Mesenchymal stem cell (in vitro differentiated cells and primary cell): ENCODE measurements around the gene CUL7.

Experiments used
- DNase-seq: peaks from one replicate; pipeline ENCODE4 v3.0.0-alpha.2; 2013
- H2AFZ ChIP-seq: one replicate; pipeline ENCODE4 v1.6.1; 2013; ENCODE audit warnings: low read depth, mild to moderate bottlenecking, control low read depth, inconsistent platforms, low read length, moderate library complexity
- H2AK5ac ChIP-seq: 2 replicates; pipeline ENCODE4 v1.6.1; 2013; ENCODE audit warnings: low read length, moderate library complexity, mild to moderate bottlenecking, inconsistent platforms; ENCODE audit not compliant: severe bottlenecking
- H2BK120ac ChIP-seq: one replicate; pipeline ENCODE4 v1.6.1; 2013; ENCODE audit warnings: low read depth, mild to moderate bottlenecking, inconsistent platforms, low read length, moderate library complexity
- H2BK12ac ChIP-seq, 2 experiments: one replicate each; pipeline ENCODE4 v1.6.1; 2013; ENCODE audit warnings: inconsistent platforms in 2 of 2, low read length in 2 of 2, mild to moderate bottlenecking in 2 of 2, moderate library complexity in 2 of 2, control low read depth in 1 of 2
- H2BK15ac ChIP-seq: one replicate; pipeline ENCODE4 v1.6.1; 2013; ENCODE audit warnings: mild to moderate bottlenecking, low read depth, inconsistent platforms; ENCODE audit not compliant: poor library complexity, severe bottlenecking
- H2BK5ac ChIP-seq: 2 replicates; pipeline ENCODE4 v1.6.1; 2013; ENCODE audit warnings: low read depth, mild to moderate bottlenecking, low read length, control low read depth, inconsistent platforms; ENCODE audit not compliant: poor library complexity, severe bottlenecking
- H3K14ac ChIP-seq, 2 experiments: one replicate each; pipeline ENCODE4 v1.6.1; 2013; ENCODE audit warnings: inconsistent platforms in 2 of 2, low read length in 2 of 2, control low read depth in 1 of 2, mild to moderate bottlenecking in 1 of 2, moderate library complexity in 1 of 2
- H3K18ac ChIP-seq, 2 experiments: one replicate each; pipeline ENCODE4 v1.6.1; 2013; ENCODE audit warnings: inconsistent platforms in 2 of 2, low read length in 2 of 2, control low read depth in 1 of 2, low read depth in 1 of 2, mild to moderate bottlenecking in 1 of 2
- H3K23ac ChIP-seq, 2 experiments: one replicate each; pipeline ENCODE4 v1.6.1; 2013; ENCODE audit warnings: inconsistent platforms in 2 of 2, low read length in 2 of 2, mild to moderate bottlenecking in 2 of 2, moderate library complexity in 2 of 2, control low read depth in 1 of 2
- H3K27ac ChIP-seq: 2 replicates; pipeline ENCODE4 v1.5.1; 2013; ENCODE audit warnings: mild to moderate bottlenecking, moderate library complexity, low read length, control low read depth, inconsistent platforms; ENCODE audit not compliant: poor library complexity, severe bottlenecking
- H3K27me3 ChIP-seq, 2 experiments: 2 replicates each; pipeline versions ENCODE4 v1.6.1 to v1.7.0; 2013; ENCODE audit warnings: low read length in 2 of 2, mild to moderate bottlenecking in 2 of 2, moderate library complexity in 2 of 2, control low read depth in 1 of 2, inconsistent platforms in 1 of 2; ENCODE audit not compliant: control insufficient read depth in 1 of 2, insufficient read depth in 1 of 2
- H3K36me3 ChIP-seq, 2 experiments: 2 replicates each; pipeline versions ENCODE4 v1.6.1 to v1.7.0; 2013; ENCODE audit warnings: low read length in 2 of 2, control low read depth in 1 of 2, inconsistent platforms in 1 of 2, low read depth in 1 of 2, mild to moderate bottlenecking in 1 of 2; ENCODE audit not compliant: insufficient read depth in 2 of 2, control insufficient read depth in 1 of 2
- H3K4ac ChIP-seq, 2 experiments: one replicate each; pipeline ENCODE4 v1.6.1; 2013; ENCODE audit warnings: inconsistent platforms in 2 of 2, low read length in 2 of 2, mild to moderate bottlenecking in 2 of 2, moderate library complexity in 2 of 2, control low read depth in 1 of 2, low read depth in 1 of 2
- H3K4me1 ChIP-seq: 2 replicates; pipeline ENCODE4 v1.6.1; 2013; ENCODE audit warnings: low read depth, low read length, control low read depth; ENCODE audit not compliant: control insufficient read depth, insufficient read depth
- H3K4me2 ChIP-seq: 2 replicates; pipeline ENCODE4 v1.6.1; 2013; ENCODE audit warnings: low read length, mild to moderate bottlenecking, inconsistent platforms; ENCODE audit not compliant: poor library complexity, severe bottlenecking
- H3K4me3 ChIP-seq, 2 experiments: 2 replicates each; pipeline versions ENCODE4 v1.5.1 to v1.7.0; 2013; ENCODE audit warnings: low read length in 2 of 2, mild to moderate bottlenecking in 2 of 2, control low read depth in 1 of 2, low read depth in 1 of 2; ENCODE audit not compliant: insufficient read depth in 1 of 2
- H3K79me1 ChIP-seq: replicated peaks from 2 replicates; pipeline ENCODE4 v1.6.1; 2013; ENCODE audit warnings: mild to moderate bottlenecking, control low read depth, low read length, inconsistent platforms; ENCODE audit not compliant: poor library complexity, severe bottlenecking
- H3K9ac ChIP-seq: 2 replicates; pipeline ENCODE4 v1.7.0; 2013; ENCODE audit warnings: mild to moderate bottlenecking, low read length, moderate library complexity
- H3K9me3 ChIP-seq: 2 replicates; pipeline ENCODE4 v1.7.0; 2013; ENCODE audit warnings: mild to moderate bottlenecking, low read length; ENCODE audit not compliant: control insufficient read depth
- H4K8ac ChIP-seq: one replicate; pipeline ENCODE4 v1.6.1; 2013; ENCODE audit warnings: inconsistent platforms, mild to moderate bottlenecking, low read length, moderate library complexity
- H4K91ac ChIP-seq: one replicate; pipeline ENCODE4 v1.6.1; 2013; ENCODE audit warnings: mild to moderate bottlenecking, low read length, inconsistent platforms
- WGBS: methylation state at CpG from one replicate; pipeline ENCODE4 v1.1.7; 2013; ENCODE audit warnings: mixed read lengths; 5-methylcytosine and 5-hydroxymethylcytosine counted together

Gene CUL7

GRCh38 chr6:42993445-42993844 lies 60.2 kb downstream of the CUL7 start:
- Histone ChIP-seq H2AFZ (no peak overlapping the region), H3K36me3 (peaks cover 21 to 32% of the 10 kb centered on the region in 2 experiments), H3K9ac (no peak overlapping the region), H2AK5ac (no peak overlapping the region), H3K14ac (no peak overlapping the region), H3K4ac (no peak overlapping the region), H3K79me1 (peaks cover 32% of the 10 kb centered on the region), H3K27me3 (no peaks in the 10 kb centered on the region), H2BK12ac (no peak overlapping the region), H2BK15ac (no peak overlapping the region), H3K4me3 (no peak overlapping the region), H3K18ac (no peak overlapping the region), H3K23ac (no peak overlapping the region), H3K4me1 (no peaks in the 10 kb centered on the region), H4K91ac (no peak overlapping the region), H2BK120ac (no peak overlapping the region), H4K8ac (no peak overlapping the region), H2BK5ac (no peak overlapping the region), H3K27ac (no peak overlapping the region), H3K9me3 (no peaks in the 10 kb centered on the region), H3K4me2 (no peak overlapping the region)
- 100% methylated on average over 2 of the region's 2 CpGs for WGBS
- DNase-seq: no peak

- Histone ChIP-seq H3K23ac (no peak overlapping the region), H3K4me3 (no peak overlapping the region), H3K79me1 (peaks cover 56% of the 10 kb centered on the region), H2BK5ac (no peak overlapping the region), H4K8ac (no peak overlapping the region), H2BK120ac (no peak overlapping the region), H3K14ac (no peak overlapping the region), H2AFZ (no peak overlapping the region), H3K9ac (no peak overlapping the region), H3K36me3 (peaks cover 28 to 35% of the 10 kb centered on the region in 2 experiments), H3K4me1 (peaks cover 13% of the 10 kb centered on the region), H3K27me3 (no peaks in the 10 kb centered on the region), H2BK15ac (no peak overlapping the region), H3K4me2 (no peak overlapping the region), H4K91ac (no peak overlapping the region), H3K4ac (no peak overlapping the region), H3K18ac (no peak overlapping the region), H3K9me3 (no peaks in the 10 kb centered on the region), H2AK5ac (no peak overlapping the region), H2BK12ac (no peak overlapping the region), H3K27ac (no peak overlapping the region)
- 83% methylated on average over 5 of the region's 5 CpGs for WGBS
- DNase-seq: no peak
Observed at GRCh38 chr6:42989923-42990322, 63.7 kb downstream of the CUL7 start.

GRCh38 chr6:42988486-42989020 lies 65.1 kb downstream of the CUL7 start:
- Histone ChIP-seq H4K91ac (no peak overlapping the region), H3K23ac (no peak overlapping the region), H2AFZ (no peak overlapping the region), H2BK5ac (no peak overlapping the region), H3K9me3 (no peaks in the 10 kb centered on the region), H3K36me3 (peaks cover 26 to 33% of the 10 kb centered on the region in 2 experiments), H3K79me1 (peaks cover 50% of the 10 kb centered on the region), H3K4me3 (no peak overlapping the region), H3K18ac (no peak overlapping the region), H2BK15ac (no peak overlapping the region), H3K9ac (peak overlapping the region; percentile 5), H3K27ac (no peak overlapping the region), H3K4me2 (no peak overlapping the region), H3K4ac (no peak overlapping the region), H4K8ac (no peak overlapping the region), H3K14ac (no peak overlapping the region), H3K4me1 (peaks cover 15% of the 10 kb centered on the region), H2AK5ac (no peak overlapping the region), H2BK12ac (no peak overlapping the region), H2BK120ac (no peak overlapping the region), H3K27me3 (no peaks in the 10 kb centered on the region)
- no peak for DNase-seq
- WGBS: 100% methylated on average over 1 of the region's 1 CpG
